ENCODE results near the gene ZNF264.
"Not testable (repeated sequence)": the region's sequence is repeated elsewhere in the genome, so short reads cannot be mapped to it uniquely, and the experiment has no call there.

The ZNF264 gene

GRCh38 chr19:57191141-57192076 lies at the start of gene ZNF264:
ZNF264 (plus strand) TSS chr19:57191500; CDS start chr19:57191914, 414 bp downstream.
- peaks cover 9% of the 10 kb centered on the region for H3K4me1 ChIP-seq (ENCODE audit: control insufficient read depth, low read depth, low read length)
- H3K27me3 ChIP-seq (ENCODE audit: control insufficient read depth, insufficient read depth, low read length): no peaks in the 10 kb centered on the region
- peaks cover 27% of the 10 kb centered on the region for H3K36me3 ChIP-seq (ENCODE audit: control insufficient read depth, low read depth, low read length)
- H3K27ac ChIP-seq (ENCODE audit: low read length): no peak within 1 kb of the TSS
- peak within 1 kb of the TSS; percentile 66 for H3K9ac ChIP-seq (ENCODE audit: low read length)
- peaks cover 37% of the 10 kb centered on the region for H3K9me3 ChIP-seq (ENCODE audit: control insufficient read depth, low read depth, low read length)
- H3K4me3 ChIP-seq (ENCODE audit: low read length): peak within 1 kb of the TSS; percentile 98

GRCh38 chr19:57141699-57142098 lies 49.6 kb upstream of the ZNF264 start:
- Histone ChIP-seq H3K27ac (ENCODE audit: low read length) (no peak overlapping the region), H3K36me3 (ENCODE audit: control insufficient read depth, low read depth, low read length) (no peaks in the 10 kb centered on the region), H3K9me3 (ENCODE audit: control insufficient read depth, low read depth, low read length) (peaks cover 50% of the 10 kb centered on the region), H3K27me3 (ENCODE audit: control insufficient read depth, insufficient read depth, low read length) (no peaks in the 10 kb centered on the region), H3K9ac (ENCODE audit: low read length) (no peak overlapping the region), H3K4me3 (ENCODE audit: low read length) (no peak overlapping the region), H3K4me1 (ENCODE audit: control insufficient read depth, low read depth, low read length) (no peaks in the 10 kb centered on the region)

- Histone ChIP-seq H3K4me3 (ENCODE audit: low read length) (no peak overlapping the region), H3K9ac (ENCODE audit: low read length) (no peak overlapping the region), H3K36me3 (ENCODE audit: control insufficient read depth, low read depth, low read length) (no peaks in the 10 kb centered on the region), H3K27me3 (ENCODE audit: control insufficient read depth, insufficient read depth, low read length) (no peaks in the 10 kb centered on the region), H3K27ac (ENCODE audit: low read length) (no peak overlapping the region), H3K4me1 (ENCODE audit: control insufficient read depth, low read depth, low read length) (no peaks in the 10 kb centered on the region), H3K9me3 (ENCODE audit: control insufficient read depth, low read depth, low read length) (peaks cover 49% of the 10 kb centered on the region)
Measured at GRCh38 chr19:57152921-57153320, 38.4 kb upstream of the ZNF264 start.

- Histone ChIP-seq H3K9me3 (ENCODE audit: control insufficient read depth, low read depth, low read length) (peaks cover 49% of the 10 kb centered on the region), H3K36me3 (ENCODE audit: control insufficient read depth, low read depth, low read length) (no peaks in the 10 kb centered on the region), H3K9ac (ENCODE audit: low read length) (no peak overlapping the region), H3K4me1 (ENCODE audit: control insufficient read depth, low read depth, low read length) (no peaks in the 10 kb centered on the region), H3K4me3 (ENCODE audit: low read length) (no peak overlapping the region), H3K27ac (ENCODE audit: low read length) (no peak overlapping the region), H3K27me3 (ENCODE audit: control insufficient read depth, insufficient read depth, low read length) (no peaks in the 10 kb centered on the region)
Measured at GRCh38 chr19:57161985-57162539, 29.2 kb upstream of the ZNF264 start.

DNA sequence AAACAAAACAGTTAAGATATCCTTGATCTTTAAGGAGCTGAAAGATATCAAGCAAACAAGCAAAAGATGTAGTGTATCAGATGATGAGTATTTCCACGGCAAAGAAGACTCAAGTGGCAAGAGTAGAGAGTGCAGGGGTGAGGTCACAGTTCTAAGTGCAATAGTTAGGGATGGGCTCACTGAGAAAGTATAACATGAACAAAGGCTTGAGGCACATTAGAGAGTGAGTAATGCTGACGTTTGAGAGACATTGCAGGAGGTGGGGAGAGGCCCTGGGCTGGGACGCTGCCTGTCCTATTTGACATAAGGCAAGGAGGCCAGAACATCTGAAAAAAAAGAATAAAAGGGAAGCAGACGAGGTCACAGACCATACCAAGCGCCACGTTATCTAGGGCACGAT lies 25.5 kb upstream of the ZNF264 start:
- Histone ChIP-seq H3K9ac (ENCODE audit: low read length) (no peak overlapping the region), H3K4me1 (ENCODE audit: control insufficient read depth, low read depth, low read length) (no peaks in the 10 kb centered on the region), H3K9me3 (ENCODE audit: control insufficient read depth, low read depth, low read length) (peaks cover 34% of the 10 kb centered on the region), H3K27me3 (ENCODE audit: control insufficient read depth, insufficient read depth, low read length) (no peaks in the 10 kb centered on the region), H3K36me3 (ENCODE audit: control insufficient read depth, low read depth, low read length) (no peaks in the 10 kb centered on the region), H3K27ac (ENCODE audit: low read length) (no peak overlapping the region), H3K4me3 (ENCODE audit: low read length) (no peak overlapping the region)

DNA sequence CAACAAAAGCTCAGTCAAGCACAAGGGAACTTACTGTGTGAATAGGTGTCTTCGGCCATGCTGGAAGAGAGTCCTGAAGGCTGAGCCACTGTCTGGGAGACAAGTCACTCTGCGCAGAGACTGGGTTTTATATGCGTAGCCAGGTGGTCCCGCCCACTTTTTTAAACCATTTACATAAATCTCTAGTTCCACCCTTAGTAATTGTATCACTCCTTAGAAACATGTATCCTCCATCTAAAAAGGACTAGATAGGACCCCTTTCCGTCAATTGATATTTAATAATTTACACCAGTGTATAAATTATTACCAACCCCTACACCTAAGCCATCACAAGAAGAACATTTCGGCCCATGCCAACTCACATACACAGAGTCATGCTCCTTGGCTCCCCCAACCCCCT lies 23.9 kb upstream of the ZNF264 start, which contains the start of gene DUXA:
Gene DUXA, minus strand, starts transcription at position 101 of the 400 bp plus-strand sequence. Its CDS starts 42 bp downstream, at position 59.
- no peaks in the 10 kb centered on the region for H3K36me3 ChIP-seq (ENCODE audit: control insufficient read depth, low read depth, low read length)
- H3K9me3 ChIP-seq (ENCODE audit: control insufficient read depth, low read depth, low read length): peaks cover 38% of the 10 kb centered on the region
- no peak within 1 kb of the TSS for H3K4me3 ChIP-seq (ENCODE audit: low read length)
- no peak within 1 kb of the TSS for H3K9ac ChIP-seq (ENCODE audit: low read length)
- no peaks in the 10 kb centered on the region for H3K4me1 ChIP-seq (ENCODE audit: control insufficient read depth, low read depth, low read length)
- no peaks in the 10 kb centered on the region for H3K27me3 ChIP-seq (ENCODE audit: control insufficient read depth, insufficient read depth, low read length)
- no peak within 1 kb of the TSS for H3K27ac ChIP-seq (ENCODE audit: low read length)

DNA sequence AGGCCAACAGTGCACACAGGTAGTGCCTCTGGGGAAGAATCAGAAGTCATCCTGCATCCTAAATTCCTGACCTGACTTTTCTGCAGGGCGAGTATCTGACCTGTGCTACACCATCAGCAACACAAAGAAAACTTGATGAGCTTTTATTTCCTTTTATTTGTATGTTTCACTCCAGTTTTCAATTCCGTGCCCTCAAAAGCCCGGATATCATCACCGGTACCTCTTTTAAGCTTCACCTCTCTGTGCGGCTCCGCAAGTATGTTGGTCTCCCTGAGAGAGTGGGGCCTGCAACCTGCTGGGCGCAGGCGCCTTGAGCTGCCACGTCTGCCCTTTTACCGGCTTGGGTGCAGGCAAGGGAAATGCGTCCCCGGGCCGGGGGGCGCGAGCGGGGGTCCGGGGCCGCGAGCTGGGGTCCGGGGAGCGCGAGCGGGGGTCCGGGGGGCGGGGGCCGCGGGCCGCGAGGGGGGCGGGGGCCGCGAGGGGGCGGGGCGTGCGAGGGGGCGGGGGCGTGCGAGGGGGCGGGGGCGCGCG lies 19.7 kb upstream of the ZNF264 start:
- H3K27me3 ChIP-seq (ENCODE audit: control insufficient read depth, insufficient read depth, low read length): no peaks in the 10 kb centered on the region
- H3K9ac ChIP-seq (ENCODE audit: low read length): no peak overlapping the region
- no peak overlapping the region for H3K27ac ChIP-seq (ENCODE audit: low read length)
- no peak overlapping the region for H3K4me3 ChIP-seq (ENCODE audit: low read length)
- no peaks in the 10 kb centered on the region for H3K36me3 ChIP-seq (ENCODE audit: control insufficient read depth, low read depth, low read length)
- no peaks in the 10 kb centered on the region for H3K4me1 ChIP-seq (ENCODE audit: control insufficient read depth, low read depth, low read length)
- H3K9me3 ChIP-seq (ENCODE audit: control insufficient read depth, low read depth, low read length): peaks cover 27% of the 10 kb centered on the region

- no peak overlapping the region for H3K27ac ChIP-seq (ENCODE audit: low read length)
- peak overlapping the region; percentile 98 for H3K4me3 ChIP-seq (ENCODE audit: low read length)
- peaks cover 37% of the 10 kb centered on the region for H3K9me3 ChIP-seq (ENCODE audit: control insufficient read depth, low read depth, low read length)
- no peak overlapping the region for H3K9ac ChIP-seq (ENCODE audit: low read length)
- H3K4me1 ChIP-seq (ENCODE audit: control insufficient read depth, low read depth, low read length): peaks cover 9% of the 10 kb centered on the region
- peaks cover 19% of the 10 kb centered on the region for H3K36me3 ChIP-seq (ENCODE audit: control insufficient read depth, low read depth, low read length)
- no peaks in the 10 kb centered on the region for H3K27me3 ChIP-seq (ENCODE audit: control insufficient read depth, insufficient read depth, low read length)
Measured at GRCh38 chr19:57190301-57190700, 999 bp upstream of the ZNF264 start.

- H3K27ac ChIP-seq (ENCODE audit: low read length): no peak overlapping the region
- H3K4me3 ChIP-seq (ENCODE audit: low read length): peak overlapping the region; percentile 98
- peaks cover 33% of the 10 kb centered on the region for H3K9me3 ChIP-seq (ENCODE audit: control insufficient read depth, low read depth, low read length)
- peaks cover 27% of the 10 kb centered on the region for H3K36me3 ChIP-seq (ENCODE audit: control insufficient read depth, low read depth, low read length)
- no peaks in the 10 kb centered on the region for H3K27me3 ChIP-seq (ENCODE audit: control insufficient read depth, insufficient read depth, low read length)
- peaks cover 9% of the 10 kb centered on the region for H3K4me1 ChIP-seq (ENCODE audit: control insufficient read depth, low read depth, low read length)
- peak overlapping the region; percentile 66 for H3K9ac ChIP-seq (ENCODE audit: low read length)
Measured at GRCh38 chr19:57192077-57192420, 749 bp downstream of the ZNF264 start.

DNA sequence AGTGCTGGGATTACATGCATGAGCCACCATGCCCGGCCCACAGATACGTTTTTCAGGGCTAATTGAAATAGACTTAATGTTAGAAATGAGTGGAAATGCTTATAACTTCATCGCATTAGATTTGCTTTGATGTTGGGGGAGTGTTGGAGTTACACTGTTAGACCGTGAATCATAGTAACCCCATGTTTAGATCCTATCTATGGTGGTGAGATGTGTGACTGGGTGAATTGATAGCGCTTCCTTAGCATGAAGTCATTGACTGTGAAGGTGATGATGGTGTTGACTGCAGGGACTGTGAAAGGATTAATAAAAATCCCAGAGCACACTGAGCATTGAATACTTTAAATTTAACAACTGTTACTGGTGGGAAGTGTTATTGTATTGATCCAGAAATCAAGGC lies 1.7 kb downstream of the ZNF264 start:
- Histone ChIP-seq H3K4me3 (ENCODE audit: low read length) (peak overlapping the region; percentile 98), H3K27ac (ENCODE audit: low read length) (no peak overlapping the region), H3K36me3 (ENCODE audit: control insufficient read depth, low read depth, low read length) (peaks cover 27% of the 10 kb centered on the region), H3K9ac (ENCODE audit: low read length) (no peak overlapping the region), H3K9me3 (ENCODE audit: control insufficient read depth, low read depth, low read length) (peaks cover 24% of the 10 kb centered on the region), H3K4me1 (ENCODE audit: control insufficient read depth, low read depth, low read length) (peaks cover 9% of the 10 kb centered on the region), H3K27me3 (ENCODE audit: control insufficient read depth, insufficient read depth, low read length) (no peaks in the 10 kb centered on the region)

DNA sequence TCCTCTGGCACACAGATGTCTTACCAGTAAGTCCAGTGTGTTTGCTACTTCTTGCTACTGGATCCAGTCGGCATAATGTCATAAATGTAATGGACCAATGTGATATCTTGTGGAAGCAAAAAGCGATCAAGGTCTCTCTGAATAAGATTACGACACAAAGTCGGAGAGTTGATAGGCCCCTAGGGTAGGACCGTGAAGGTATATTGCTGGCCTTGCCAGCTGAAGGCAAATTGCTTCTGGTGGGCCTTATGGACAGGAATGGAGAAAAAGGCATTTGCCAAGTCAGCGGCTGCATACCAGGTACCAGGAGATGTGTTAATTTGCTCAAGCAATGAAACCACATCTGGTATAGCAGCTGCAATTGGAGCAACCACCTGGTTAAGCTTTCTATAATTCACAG lies 6.6 kb downstream of the ZNF264 start:
- H3K4me3 ChIP-seq (ENCODE audit: low read length); H3K9me3 ChIP-seq (ENCODE audit: control insufficient read depth, low read depth, low read length); H3K27me3 ChIP-seq (ENCODE audit: control insufficient read depth, insufficient read depth, low read length); H3K4me1 ChIP-seq (ENCODE audit: control insufficient read depth, low read depth, low read length); H3K9ac ChIP-seq (ENCODE audit: low read length); H3K27ac ChIP-seq (ENCODE audit: low read length): not testable (repeated sequence)
- peaks cover 30% of the 10 kb centered on the region for H3K36me3 ChIP-seq (ENCODE audit: control insufficient read depth, low read depth, low read length)

All from iPS-18a (cell line).